ENCODE results near the gene KLF4. TPM values are rescaled to one million over a fixed set of nuclear protein-coding genes. Genes with fewer than 3 reads are reported as not detected.

KLF4 gene
- total and polyA plus RNA-seq, 10 donors, result 10.4 to 177 (median 66.4) TPM

GRCh38 chr9:107460153-107461023 lies 29.2 kb downstream of the KLF4 start:
- no peak for DNase-seq
- intact Hi-C loops (cut with DNase I; ENCODE audit: low total_unique reads), result no loop called here
- Histone ChIP-seq H3K4me3 (no peak overlapping the region), H3K4me1 (peaks cover 0 to 6% (median 4%) of the 10 kb centered on the region in 6 donors), H3K27ac (no peak overlapping the region), H3K27me3 (replicated peaks in 1 of 7) (peaks cover 0 to 34% (median 8%) of the 10 kb centered on the region in 7 donors), H3K36me3 (no peaks in the 10 kb centered on the region), H3K9me3 (no peaks in the 10 kb centered on the region)
- 87 to 95% (median 89%) methylated on average over 6 of the region's 6 CpGs for WGBS, 5 donors
- no peak for TF ChIP-seq CTCF (IDR thresholded peaks at IDR 0.05 in 8 of 11, conservative IDR thresholded peaks at IDR 0.05 in 3 of 11)
- TF ChIP-seq POLR2AphosphoS5 (IDR thresholded peaks at IDR 0.05), result no peak
- no peak for TF ChIP-seq POLR2A (IDR thresholded peaks at IDR 0.05)

- intact Hi-C loops (cut with DNase I; ENCODE audit: low total_unique reads), result no loop called here
- no peaks in the 10 kb centered on the region for H3K9me3 ChIP-seq
- peaks cover 0 to 5% (median 0%) of the 10 kb centered on the region in 7 donors for H3K27me3 ChIP-seq (replicated peaks in 1 of 7)
- H3K27ac ChIP-seq, result no peak overlapping the region
- WGBS, 5 donors, result 68 to 83% (median 80%) methylated on average over 6 of the region's 6 CpGs
- H3K36me3 ChIP-seq, result no peaks in the 10 kb centered on the region
- no peak for DNase-seq
- TF ChIP-seq CTCF (IDR thresholded peaks at IDR 0.05 in 8 of 11, conservative IDR thresholded peaks at IDR 0.05 in 3 of 11) (no peak), POLR2AphosphoS5 (IDR thresholded peaks at IDR 0.05) (no peak), POLR2A (IDR thresholded peaks at IDR 0.05) (no peak)
- no peak overlapping the region for H3K4me3 ChIP-seq
- H3K4me1 ChIP-seq, result no peaks in the 10 kb centered on the region
Measured at GRCh38 chr9:107455425-107456135, 34.0 kb downstream of the KLF4 start.

GRCh38 chr9:107453479-107453878 lies 36.1 kb downstream of the KLF4 start:
- no peaks in the 10 kb centered on the region for H3K4me1 ChIP-seq
- H3K36me3 ChIP-seq, result no peaks in the 10 kb centered on the region
- H3K27me3 ChIP-seq (replicated peaks in 1 of 7), result peaks cover 0 to 5% (median 0%) of the 10 kb centered on the region in 7 donors
- TF ChIP-seq POLR2A (IDR thresholded peaks at IDR 0.05) (no peak), CTCF (IDR thresholded peaks at IDR 0.05 in 8 of 11, conservative IDR thresholded peaks at IDR 0.05 in 3 of 11) (no peak), POLR2AphosphoS5 (IDR thresholded peaks at IDR 0.05) (no peak)
- no peaks in the 10 kb centered on the region for H3K9me3 ChIP-seq
- intact Hi-C loops (cut with DNase I; ENCODE audit: low total_unique reads), result no loop called here
- H3K27ac ChIP-seq, result no peak overlapping the region
- no peak overlapping the region for H3K4me3 ChIP-seq
- WGBS, 5 donors, result 82 to 91% (median 88%) methylated on average over 4 of the region's 4 CpGs
- no peak for DNase-seq

- Histone ChIP-seq H3K9me3 (no peaks in the 10 kb centered on the region), H3K27me3 (replicated peaks in 1 of 7) (no peaks in the 10 kb centered on the region), H3K36me3 (no peaks in the 10 kb centered on the region), H3K4me1 (no peaks in the 10 kb centered on the region), H3K27ac (no peak overlapping the region), H3K4me3 (no peak overlapping the region)
- no peak for TF ChIP-seq POLR2A (IDR thresholded peaks at IDR 0.05)
- no peak for TF ChIP-seq CTCF (IDR thresholded peaks at IDR 0.05 in 8 of 11, conservative IDR thresholded peaks at IDR 0.05 in 3 of 11)
- TF ChIP-seq POLR2AphosphoS5 (IDR thresholded peaks at IDR 0.05), result no peak
- no peak for DNase-seq
- WGBS, 5 donors, result 56 to 81% (median 60%) methylated on average over 1 of the region's 1 CpG
- intact Hi-C loops (cut with DNase I; ENCODE audit: low total_unique reads), result no loop called here
Measured at GRCh38 chr9:107447834-107448233, 41.7 kb downstream of the KLF4 start.
